ACC112 (cell line): ENCODE data around the gene PLD1.
"Not testable (repeated sequence)": the region's sequence is repeated elsewhere in the genome, so short reads cannot be mapped to it uniquely, and the experiment has no call there.

Experiments used
- H2AFZ ChIP-seq: fragments of 200-600 bp; sonication (generic); one replicate; pipeline ENCODE4 v1.6.0; 2017; ENCODE audit warnings: antibody characterized with exemption, low read length; ENCODE audit not compliant: unreplicated experiment
- H3K27ac ChIP-seq: fragments of 200-600 bp; sonication (generic); 2 replicates; pipeline ENCODE4 v1.5.1; 2014; ENCODE audit warnings: low read depth, mild to moderate bottlenecking, antibody characterized with exemption, low read length, moderate library complexity
- H3K27me3 ChIP-seq: fragments of 200-600 bp; sonication (generic); 2 replicates; pipeline ENCODE4 v1.6.1; 2014; ENCODE audit warnings: mild to moderate bottlenecking, antibody characterized with exemption, low read length, moderate library complexity, mixed read lengths; ENCODE audit not compliant: insufficient read depth
- H3K36me3 ChIP-seq: fragments of 200-600 bp; sonication (generic); 2 replicates; pipeline ENCODE4 v1.6.1; 2016; ENCODE audit warnings: mild to moderate bottlenecking, antibody characterized with exemption, low read length, moderate library complexity, mixed read lengths; ENCODE audit not compliant: insufficient read depth
- H3K4me1 ChIP-seq: fragments of 200-600 bp; sonication (generic); one replicate; pipeline ENCODE4 v1.6.1; 2016; ENCODE audit warnings: low read length, mixed read lengths; ENCODE audit not compliant: insufficient read depth, unreplicated experiment, control insufficient read depth
- H3K4me3 ChIP-seq: fragments of 200-600 bp; sonication (generic); 2 replicates; pipeline ENCODE4 v1.5.1; 2014; ENCODE audit warnings: mild to moderate bottlenecking, low read depth, low read length
- H3K79me2 ChIP-seq: fragments of 200-600 bp; sonication (generic); one replicate; pipeline ENCODE4 v1.6.0; 2016; ENCODE audit warnings: low read length; ENCODE audit not compliant: control insufficient read depth, unreplicated experiment, insufficient read depth

Gene PLD1

DNA sequence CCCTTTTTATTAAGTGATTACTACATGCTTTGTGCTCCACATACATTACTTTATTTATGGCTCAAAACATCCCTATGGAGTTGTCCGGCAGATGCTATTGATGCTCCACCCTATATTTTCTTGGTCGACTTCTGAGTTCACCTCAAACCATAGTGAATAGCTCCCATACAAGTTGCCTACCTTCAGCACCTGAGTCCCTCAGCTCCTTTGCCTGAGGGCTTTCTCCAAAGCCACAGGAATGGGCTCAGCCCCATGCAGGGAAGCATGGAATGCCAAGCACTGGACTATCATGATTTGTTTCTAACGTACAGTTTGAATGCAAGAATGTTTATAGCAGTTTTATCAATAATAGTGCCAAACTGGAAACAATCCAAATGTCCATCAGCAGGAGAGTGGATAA is 225.2 kb downstream of the PLD1 start:
- no peak overlapping the region for H3K4me3 ChIP-seq
- H3K27ac ChIP-seq: no peak overlapping the region
- no peak overlapping the region for H2AFZ ChIP-seq
- no peaks in the 10 kb centered on the region for H3K4me1 ChIP-seq
- no peaks in the 10 kb centered on the region for H3K36me3 ChIP-seq
- peaks cover 8% of the 10 kb centered on the region; the same call in 1 of the 2 replicates for H3K27me3 ChIP-seq
- no peaks in the 10 kb centered on the region for H3K79me2 ChIP-seq

DNA sequence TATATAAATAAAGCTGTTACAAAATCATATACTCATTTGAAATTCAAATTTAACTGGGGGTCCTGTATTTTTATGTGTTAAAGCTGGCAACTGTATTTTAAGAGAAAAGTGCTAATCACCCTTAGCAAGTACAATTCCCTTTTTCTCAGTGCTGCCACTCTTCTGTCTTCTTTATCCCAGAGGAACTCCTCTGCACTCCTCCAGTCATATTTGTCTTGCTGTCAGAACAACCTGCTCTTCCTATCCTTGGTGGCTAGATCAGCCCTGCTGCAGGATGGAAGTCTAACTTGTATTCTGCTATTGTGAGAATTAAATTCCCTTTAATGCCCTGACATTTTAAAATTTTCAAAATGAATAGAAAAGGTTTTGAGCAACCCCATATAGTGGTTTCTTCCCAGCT is 226.2 kb downstream of the PLD1 start:
- H3K27ac ChIP-seq: no peak overlapping the region
- H3K27me3 ChIP-seq: peaks cover 8% of the 10 kb centered on the region; the same call in 1 of the 2 replicates
- no peak overlapping the region for H2AFZ ChIP-seq
- H3K4me3 ChIP-seq: no peak overlapping the region
- H3K79me2 ChIP-seq: no peaks in the 10 kb centered on the region
- no peaks in the 10 kb centered on the region for H3K4me1 ChIP-seq
- no peaks in the 10 kb centered on the region for H3K36me3 ChIP-seq

DNA sequence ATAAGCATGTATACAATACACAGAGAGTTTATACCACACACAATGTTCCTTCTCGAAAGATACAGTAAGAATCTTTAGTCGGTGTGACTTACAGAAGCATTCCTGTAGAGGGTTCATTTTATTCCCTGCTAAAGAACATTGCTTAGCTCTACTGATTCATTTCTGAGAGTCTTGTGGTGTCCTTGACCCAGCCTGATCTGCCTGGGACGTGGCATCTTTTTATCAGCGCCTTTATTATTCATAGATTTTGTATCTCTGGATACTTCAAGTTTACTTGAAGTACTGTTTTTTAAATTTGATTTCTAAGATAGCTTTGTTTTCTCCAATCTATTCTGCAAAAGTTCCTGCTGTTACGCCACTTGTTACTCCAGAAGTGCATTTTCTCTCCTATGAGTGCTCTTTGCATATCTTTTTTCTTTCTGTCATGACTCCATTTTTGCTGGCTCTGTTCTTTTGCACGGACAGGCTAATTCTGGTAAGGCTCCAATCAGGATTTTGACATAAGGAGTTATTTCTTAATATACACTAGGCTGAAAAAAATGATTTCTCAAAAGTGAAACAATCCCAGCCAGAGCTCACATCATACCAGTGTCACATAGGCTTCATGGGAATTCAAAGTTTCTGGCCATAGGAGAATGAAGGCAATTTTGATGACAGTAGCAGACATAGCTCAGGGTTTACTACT is 235.6 kb downstream of the PLD1 start:
- no peaks in the 10 kb centered on the region for H3K36me3 ChIP-seq
- no peak overlapping the region for H3K4me3 ChIP-seq
- no peaks in the 10 kb centered on the region for H3K27me3 ChIP-seq
- no peaks in the 10 kb centered on the region for H3K79me2 ChIP-seq
- no peak overlapping the region for H3K27ac ChIP-seq
- peaks cover 4% of the 10 kb centered on the region for H3K4me1 ChIP-seq
- H2AFZ ChIP-seq: peak overlapping the region; percentile 80

DNA sequence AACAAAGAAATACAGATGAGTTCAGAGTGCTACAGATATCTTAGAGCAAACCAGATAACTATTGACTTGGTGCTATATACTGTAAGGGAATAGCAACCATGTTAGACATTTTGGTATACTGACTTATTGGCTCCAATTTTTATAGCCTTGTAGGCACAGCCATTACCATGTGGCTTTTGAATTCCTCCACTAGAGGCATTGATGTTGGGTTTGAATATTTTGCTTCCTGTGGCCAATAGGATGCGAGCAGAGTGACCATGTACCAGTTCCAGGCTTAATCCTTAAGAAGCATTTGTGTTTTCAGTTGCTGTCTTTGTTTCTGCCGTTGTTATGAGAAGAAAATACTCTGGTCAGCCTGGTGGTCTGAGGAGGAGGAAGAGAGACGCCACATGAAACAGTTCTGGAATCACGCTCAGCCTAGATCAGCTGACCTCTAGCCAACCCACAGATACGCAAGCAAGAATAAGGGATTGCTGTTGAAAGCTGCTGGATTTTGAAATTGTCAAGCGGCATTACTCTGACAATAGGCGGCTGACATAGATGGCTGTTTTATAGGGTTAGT is 240.6 kb downstream of the PLD1 start:
- H3K36me3 ChIP-seq: no peaks in the 10 kb centered on the region
- H2AFZ ChIP-seq: no peak overlapping the region
- H3K27me3 ChIP-seq: no peaks in the 10 kb centered on the region
- peaks cover 12% of the 10 kb centered on the region for H3K4me1 ChIP-seq
- H3K79me2 ChIP-seq: no peaks in the 10 kb centered on the region
- H3K4me3 ChIP-seq: no peak overlapping the region
- no peak overlapping the region for H3K27ac ChIP-seq

DNA sequence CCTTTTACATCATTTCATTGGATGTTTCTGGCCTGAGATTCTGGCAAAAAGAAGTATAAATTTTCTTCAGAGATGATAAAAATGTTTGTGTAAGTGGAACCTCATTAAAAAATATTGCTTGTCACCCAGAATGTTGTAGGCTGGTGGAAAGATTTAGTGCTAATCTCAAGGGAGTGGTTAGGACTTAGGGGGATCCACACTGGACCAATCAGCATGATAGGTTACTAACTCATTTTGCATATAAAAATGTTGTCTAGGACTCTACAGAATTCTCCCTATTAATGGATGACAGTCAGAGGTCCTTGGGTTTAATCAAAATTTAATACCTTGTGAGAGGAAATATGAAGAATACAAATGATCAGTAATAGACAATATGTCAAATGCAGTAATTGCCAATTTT is 241.5 kb downstream of the PLD1 start:
- no peak overlapping the region for H3K4me3 ChIP-seq
- H3K4me1 ChIP-seq: peaks cover 12% of the 10 kb centered on the region
- H3K36me3 ChIP-seq: no peaks in the 10 kb centered on the region
- H3K79me2 ChIP-seq: no peaks in the 10 kb centered on the region
- H3K27me3 ChIP-seq: no peaks in the 10 kb centered on the region
- no peak overlapping the region for H2AFZ ChIP-seq
- no peak overlapping the region for H3K27ac ChIP-seq

DNA sequence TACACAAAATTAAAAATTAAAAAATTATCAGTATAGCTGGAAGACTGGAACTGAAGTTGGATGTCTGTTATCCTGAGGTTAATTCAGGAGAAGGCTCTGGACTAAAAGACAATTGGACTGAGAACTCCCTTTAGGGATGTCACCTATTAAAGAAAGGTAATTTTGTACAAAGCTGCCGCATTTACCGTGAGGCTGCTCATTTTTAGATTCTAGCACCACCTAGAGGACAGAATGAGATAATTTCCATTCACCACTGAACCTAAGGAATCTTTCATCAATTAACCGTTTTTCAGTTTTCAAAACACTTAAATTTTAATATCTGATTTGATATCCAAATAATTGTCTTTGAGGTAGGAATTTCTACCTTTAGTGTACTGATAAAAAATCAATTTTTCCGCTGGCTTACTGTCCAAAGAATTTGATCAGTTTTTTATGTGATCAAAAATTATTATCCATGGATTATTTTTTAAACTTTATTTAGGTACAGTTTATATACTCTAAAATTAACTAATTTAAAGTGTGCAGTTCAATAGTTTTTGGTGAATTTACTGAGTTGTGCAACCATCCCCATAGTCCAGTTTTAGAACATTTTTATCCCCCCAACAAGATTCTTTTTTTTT is 243.4 kb downstream of the PLD1 start:
- Histone ChIP-seq H3K79me2 (no peaks in the 10 kb centered on the region), H3K36me3 (no peaks in the 10 kb centered on the region), H3K27me3 (no peaks in the 10 kb centered on the region), H3K4me3 (no peak overlapping the region), H2AFZ (no peak overlapping the region), H3K27ac (no peak overlapping the region), H3K4me1 (peaks cover 12% of the 10 kb centered on the region)

DNA sequence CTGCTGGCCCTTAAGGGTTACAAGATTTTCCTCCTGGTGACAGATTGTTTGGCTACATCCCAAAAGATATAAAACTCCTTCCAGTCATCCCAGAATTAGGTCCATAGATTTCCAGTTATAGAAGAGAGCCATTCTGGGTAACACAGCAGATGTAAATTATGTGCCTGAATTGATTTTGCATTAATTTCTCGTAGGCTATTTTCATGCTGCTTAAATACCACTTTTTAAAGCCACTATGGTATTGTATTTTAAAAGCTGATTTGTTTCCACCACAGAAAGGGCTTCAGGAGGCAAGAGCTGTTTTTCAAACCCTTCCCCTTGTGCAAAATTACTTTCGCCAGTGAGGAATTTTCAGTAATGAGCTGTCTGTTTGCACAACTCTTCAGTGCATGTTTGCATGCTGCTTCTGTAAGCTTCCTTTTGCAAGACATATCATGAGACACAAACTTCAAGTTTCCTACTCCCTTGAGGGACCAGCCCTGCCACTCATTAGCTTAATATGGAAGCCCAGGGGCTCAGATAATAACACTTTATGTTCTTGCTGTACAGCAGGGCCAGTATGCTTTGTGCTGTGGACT is 244.7 kb downstream of the PLD1 start:
- Histone ChIP-seq H2AFZ (no peak overlapping the region), H3K4me3 (no peak overlapping the region), H3K27me3 (no peaks in the 10 kb centered on the region), H3K36me3 (no peaks in the 10 kb centered on the region), H3K79me2 (no peaks in the 10 kb centered on the region), H3K4me1 (peaks cover 12% of the 10 kb centered on the region), H3K27ac (no peak overlapping the region)

DNA sequence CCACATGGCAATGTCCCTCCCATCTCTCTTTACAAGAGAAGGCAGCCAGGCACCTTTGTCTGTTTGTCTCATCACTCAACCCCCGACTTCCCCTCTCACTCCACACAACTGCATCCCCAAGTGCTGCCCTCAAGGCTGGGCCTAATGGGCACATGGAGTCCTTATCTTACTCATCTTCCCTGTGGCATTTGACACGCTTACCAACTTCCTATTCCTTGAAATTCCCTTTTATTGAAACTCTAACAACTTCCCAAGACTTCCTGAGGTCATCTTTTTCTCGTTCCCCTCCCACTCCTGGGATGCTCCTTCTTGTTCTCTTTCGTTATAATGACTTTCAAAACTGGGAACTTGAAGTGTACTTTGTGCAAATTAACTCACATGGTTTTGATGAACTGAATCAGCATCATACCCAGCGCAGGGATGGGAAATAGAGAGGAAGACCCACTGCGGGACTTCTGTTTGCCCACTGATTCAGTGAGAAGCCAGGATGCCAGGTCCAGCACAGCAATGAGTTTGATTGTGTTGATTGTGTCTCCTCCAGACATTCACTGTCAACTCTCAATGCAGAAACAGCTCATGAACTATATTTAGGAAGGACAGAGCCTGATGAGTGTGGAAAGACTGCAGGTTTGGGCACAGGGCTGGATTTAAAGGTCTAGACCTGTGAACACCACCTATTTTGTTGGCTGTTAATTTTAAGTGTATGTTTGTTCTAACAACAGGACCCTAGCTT is 245.4 kb downstream of the PLD1 start:
- H3K27ac ChIP-seq: no peak overlapping the region
- peaks cover 12% of the 10 kb centered on the region for H3K4me1 ChIP-seq
- H3K36me3 ChIP-seq: no peaks in the 10 kb centered on the region
- no peak overlapping the region for H3K4me3 ChIP-seq
- no peak overlapping the region for H2AFZ ChIP-seq
- H3K27me3 ChIP-seq: no peaks in the 10 kb centered on the region
- no peaks in the 10 kb centered on the region for H3K79me2 ChIP-seq

DNA sequence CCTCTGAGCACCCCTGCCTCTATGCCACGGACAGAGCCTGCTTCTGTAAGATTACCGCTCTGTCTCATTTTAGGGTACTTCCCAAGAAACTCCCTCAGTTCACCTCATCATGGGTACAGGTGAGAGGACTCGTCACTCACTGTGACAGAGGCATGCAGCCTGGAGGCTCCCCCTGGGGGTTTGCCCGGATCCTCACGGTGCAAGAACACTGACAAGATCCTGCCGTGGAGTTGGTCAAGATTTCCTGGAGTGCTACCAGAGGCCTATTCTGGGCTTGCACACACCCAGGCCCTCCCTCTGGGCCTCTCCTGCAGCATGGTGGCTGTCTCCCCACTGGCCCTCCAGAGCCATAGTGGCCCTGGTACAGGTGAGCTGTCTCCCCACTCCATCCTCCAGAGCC is 247.0 kb downstream of the PLD1 start:
- Histone ChIP-seq H3K27ac (no peak overlapping the region), H3K4me1 (peaks cover 12% of the 10 kb centered on the region), H3K36me3 (no peaks in the 10 kb centered on the region), H3K27me3 (no peaks in the 10 kb centered on the region), H3K79me2 (no peaks in the 10 kb centered on the region), H3K4me3 (no peak overlapping the region), H2AFZ (no peak overlapping the region)

DNA sequence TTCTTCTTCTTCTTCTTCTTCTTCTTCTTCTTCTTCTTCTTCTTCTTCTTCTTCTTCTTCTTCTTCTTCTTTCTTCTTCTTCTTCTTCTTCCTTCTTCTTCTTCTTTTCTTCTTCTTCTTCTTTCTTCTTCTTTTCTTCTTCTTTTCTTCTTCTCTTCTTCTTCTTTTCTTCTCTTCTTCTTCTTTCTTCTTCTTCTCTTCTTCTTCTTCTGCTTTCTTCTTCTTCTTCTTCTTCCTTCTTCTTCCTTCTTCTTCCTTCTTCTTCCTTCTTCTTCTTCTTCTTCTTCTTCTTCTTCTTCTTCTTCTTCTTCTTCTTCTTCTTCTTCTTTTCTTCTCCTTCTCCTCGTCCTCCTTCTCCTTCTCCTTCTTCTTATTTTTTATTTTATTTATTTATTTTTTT is 247.8 kb downstream of the PLD1 start:
- not testable (repeated sequence) for H3K36me3 ChIP-seq, H2AFZ ChIP-seq, H3K27ac ChIP-seq, H3K27me3 ChIP-seq, H3K79me2 ChIP-seq, H3K4me3 ChIP-seq
- peaks cover 12% of the 10 kb centered on the region for H3K4me1 ChIP-seq
